Stimulated activated naive CD4-positive, alpha-beta T cell (primary cell): Measurements from ENCODE around the gene KSR1.

Source experiments
- DNase-seq, 6 experiments: peaks; one replicate each; lab custom pipeline; 2025; lab: John Stamatoyannopoulos, UW

The KSR1 gene

DNA sequence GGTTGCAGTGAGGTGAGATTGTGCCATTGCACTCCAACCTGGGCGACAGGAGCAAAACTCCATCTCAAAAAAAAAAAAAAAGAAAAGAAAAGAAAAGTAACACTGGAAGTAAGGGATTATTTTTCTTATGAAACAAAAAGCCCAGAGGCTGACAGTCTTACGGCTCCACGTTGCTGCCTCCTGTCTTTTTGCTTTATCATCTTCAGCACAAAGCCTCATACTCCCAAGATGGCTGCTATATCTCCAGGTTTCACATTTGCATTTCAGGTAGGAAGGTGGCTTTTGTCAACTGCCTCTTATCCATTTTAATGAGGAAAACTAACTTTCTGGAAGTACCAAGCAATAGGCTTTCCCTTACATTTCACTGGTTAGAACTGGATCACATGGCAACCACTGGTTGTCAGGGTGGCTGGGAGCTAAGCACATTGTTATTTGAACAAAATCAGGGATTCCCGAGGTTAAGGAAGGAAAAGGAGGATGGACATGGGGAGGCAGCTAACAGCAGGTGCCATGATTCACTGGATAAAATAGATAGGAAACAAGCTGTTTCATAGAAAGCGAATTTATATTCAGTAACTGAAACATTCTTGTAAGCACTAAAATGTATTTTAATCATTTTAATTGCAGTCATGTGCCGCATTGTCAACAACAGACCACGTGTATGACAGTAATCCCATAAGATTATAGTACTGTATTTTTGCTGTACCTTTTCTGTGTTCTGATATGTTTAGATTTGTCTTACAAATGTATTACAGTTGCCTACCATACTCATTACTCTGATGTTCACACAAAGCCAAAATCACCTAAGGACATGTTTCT lies 58.6 kb downstream of the KSR1 start:
- no peak for DNase-seq

DNA sequence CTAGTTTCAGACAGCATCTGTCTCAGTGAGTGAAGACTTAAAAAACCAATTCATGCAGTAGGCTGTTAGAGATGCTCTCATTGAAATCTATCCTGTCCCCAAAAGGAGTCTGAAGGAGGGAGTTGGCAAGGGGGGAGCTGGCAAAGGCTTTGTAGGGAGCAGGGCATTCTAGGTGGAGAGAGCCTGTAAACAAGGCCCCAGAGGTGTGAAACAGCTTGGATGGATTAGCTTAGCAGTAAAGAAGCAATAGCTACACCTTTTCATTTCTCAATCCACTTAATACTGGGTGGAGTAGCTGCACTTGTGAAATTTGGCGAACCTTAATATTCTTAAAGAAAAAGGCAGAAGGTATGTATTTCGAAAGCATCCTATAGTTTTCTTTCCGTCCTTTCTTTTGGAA lies 61.8 kb downstream of the KSR1 start:
- no peak for DNase-seq

DNA sequence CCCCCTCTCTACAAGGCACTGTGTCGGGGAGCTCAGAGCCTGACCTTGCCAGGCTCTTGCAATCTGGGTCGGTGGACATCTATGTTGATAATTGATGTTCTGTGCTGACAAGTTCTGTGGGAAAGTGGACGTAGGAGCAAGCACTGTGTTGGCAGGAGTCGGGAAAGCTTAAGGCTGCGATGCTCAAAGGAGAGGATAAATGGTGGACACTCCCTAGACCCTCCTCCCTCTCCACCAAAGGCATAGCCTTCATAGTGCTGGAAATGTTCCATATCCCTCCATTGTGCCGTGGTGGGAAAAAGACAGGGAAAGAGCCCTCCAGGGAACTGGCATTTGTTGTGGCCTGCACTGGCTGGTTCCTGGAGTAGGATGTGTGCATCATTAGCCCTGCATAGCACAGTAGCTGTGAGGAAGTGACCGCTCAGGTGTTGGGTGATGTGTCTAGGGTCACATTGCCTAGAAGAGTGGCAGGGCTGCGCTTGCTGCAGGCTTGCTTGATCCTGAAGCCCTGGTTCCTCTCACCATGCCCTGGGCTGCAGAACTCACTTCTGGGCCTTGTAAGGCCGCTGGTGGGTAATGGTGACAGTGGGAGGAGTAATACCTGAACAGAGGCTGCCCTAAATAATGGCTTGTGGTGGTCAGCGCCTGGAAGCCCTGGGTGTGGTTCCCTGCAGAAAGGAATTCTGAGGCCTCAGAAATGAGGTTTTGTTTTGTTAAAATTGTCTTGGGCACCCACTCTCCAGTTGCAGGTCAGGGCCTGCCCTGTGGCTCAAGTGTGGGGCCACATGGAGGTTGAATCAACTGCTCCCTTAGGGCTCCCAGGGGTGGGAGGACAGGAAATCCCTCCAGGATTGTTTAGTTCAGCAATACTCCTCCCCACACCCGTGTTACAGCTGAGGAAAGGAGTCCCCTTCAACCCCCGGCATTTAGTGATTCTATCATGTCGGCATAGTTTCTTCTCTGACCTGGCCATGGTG lies 62.6 kb downstream of the KSR1 start:
- no peak for DNase-seq

DNA sequence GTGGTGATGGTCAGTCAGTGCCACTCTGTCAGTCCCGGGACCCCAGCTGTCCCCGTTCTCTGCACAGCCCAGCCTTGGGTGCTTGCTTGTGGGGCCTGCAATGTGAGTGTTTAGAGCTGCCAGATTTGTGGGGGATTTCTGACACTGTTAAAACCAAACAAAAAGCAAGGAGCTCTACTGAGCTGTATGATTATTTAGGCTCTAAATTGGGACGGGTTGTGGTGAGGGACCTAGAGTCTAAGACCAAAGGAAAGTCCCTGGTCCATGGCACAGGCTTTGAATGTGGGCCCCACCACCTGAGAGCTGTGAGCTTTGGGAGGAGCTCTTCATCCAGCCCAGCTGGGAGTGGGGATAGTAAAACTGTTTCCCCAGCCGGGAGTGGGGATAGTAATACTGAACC lies 63.3 kb downstream of the KSR1 start:
- no peak for DNase-seq

DNA sequence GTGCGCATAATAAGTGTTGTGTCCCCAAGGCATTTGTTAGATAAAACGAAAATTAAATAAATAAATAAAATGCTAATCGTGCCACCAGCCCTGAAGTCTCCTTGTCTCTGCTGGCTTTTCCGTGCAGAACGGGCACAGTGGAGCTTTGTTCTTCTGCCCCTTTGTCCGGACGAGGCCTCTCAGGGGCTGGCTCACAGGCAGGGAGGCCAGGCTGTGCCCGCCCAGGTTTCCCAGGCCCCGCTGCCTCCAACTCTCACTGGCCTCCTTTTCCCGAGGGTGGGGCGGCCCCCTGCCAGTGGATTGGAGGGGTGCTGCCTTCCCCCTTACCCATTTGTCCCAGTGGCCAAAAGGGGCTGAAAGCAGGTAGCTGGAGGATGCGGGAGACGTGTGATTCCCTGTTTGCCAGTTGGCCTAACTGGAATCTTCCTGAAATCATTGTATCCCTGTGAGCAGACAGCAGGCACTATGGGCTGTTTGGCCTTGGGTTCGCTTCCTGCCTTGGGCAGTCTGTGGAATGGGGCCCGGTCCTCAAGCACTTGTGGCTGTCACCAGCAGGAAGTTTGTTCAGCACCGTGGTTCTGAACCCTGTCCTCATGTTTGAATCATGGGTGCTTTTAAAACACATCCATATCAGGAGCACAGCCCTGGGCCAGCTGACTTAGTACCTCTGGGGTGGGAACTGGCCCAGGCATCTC lies 64.4 kb downstream of the KSR1 start:
- no peak for DNase-seq

DNA sequence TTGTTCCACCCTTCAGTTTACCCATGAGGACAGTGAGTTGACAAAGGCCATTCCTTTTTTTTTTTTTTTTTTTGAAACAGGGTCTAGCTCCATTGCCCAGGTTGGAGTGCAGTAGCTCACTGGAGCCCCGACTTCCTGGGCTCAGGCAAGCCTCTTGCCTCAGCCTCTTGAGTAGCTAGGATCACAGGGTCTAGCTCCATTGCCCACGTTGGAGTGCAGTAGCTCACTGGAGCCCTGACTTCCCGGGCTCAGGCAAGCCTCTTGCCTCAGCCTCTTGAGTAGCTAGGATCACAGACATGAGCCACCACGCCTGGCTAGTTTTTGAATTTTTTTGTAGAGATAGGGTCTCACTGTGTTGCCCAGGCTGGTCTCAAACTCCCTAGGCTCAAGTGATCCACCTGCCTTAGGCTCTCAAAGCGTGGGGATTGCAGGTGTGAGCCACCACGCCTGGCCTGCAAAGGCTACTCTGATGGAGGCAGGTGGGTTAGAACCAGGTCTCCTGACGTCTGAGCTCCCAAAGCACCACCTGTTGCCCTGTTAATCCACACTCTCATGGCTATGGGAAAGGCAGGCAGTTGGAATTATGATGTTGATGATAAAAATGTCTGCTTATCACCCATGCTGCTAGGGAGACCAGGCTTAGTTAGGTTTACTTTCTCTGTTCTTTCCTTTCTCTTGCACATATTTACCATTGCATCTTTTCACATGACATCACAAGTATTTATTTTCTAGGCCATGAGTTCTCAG lies 65.2 kb downstream of the KSR1 start:
- DNase-seq: no peak

DNA sequence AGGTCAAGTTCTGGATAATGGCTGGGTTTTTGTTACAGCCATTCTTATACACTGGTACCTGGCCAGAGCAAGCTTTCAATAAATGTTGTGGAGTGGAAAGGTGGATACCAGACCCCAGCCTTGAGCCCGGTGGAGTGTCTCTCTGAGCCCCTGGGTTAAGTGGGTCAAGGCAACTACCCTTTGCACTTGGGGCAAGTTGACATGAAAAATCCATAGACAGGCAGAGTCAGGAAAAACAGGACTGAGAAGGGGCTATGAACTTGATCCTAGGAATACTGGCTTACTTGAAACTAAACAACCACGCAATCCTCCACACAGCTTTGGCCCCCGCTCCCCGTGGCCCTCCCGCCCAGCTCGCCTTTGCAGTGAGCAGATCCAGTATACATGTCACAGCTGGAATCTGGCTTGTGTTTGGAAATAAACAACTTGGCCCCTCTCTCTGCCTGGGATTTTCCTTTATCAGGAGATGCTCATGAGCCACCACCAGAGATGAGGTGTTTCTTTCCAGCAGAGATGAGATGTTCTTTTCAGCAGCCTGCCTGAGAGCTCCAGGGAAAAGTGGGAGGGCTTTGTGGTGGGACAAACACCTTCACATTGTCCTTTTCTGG lies 65.9 kb downstream of the KSR1 start:
- no peak for DNase-seq

DNA sequence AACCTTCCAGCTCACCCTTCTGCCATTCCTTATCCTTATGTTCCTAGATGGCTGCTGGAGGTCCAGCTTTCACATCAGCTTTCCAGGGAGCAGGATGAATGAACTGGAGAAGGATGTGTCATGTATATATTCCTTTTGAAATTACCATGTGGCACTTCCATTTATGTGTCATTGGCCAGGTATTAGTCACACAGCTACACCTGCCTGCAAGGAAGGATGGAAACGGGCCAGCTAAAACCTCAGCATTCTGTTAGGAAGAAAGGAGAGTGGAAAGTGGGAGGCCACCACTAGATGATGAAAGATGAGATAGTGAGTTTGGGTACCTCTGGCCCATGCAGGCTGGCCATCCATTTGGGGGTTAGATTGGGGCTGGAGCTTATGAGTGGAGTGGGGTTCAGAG lies 67.5 kb downstream of the KSR1 start:
- DNase-seq: no peak

DNA sequence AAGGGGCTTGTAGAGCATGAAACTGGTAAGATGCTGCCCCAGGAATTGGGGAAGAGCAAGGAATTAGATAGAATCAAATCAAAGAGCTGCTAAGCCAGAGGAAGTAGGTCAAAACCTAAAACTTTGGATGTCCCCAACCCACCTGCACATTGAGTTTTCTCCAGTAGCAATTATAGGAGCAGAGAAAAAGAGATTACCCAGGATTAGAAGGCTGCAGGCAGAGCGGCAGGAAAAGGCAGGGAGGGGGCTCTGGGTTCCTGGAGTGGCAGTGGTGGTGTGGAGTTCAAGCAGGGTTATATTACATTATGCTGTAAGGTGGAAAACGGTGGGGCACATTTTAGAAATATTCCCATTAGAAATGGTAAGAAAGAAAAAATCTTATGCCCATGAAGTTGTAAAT lies 68.3 kb downstream of the KSR1 start:
- no peak for DNase-seq

DNA sequence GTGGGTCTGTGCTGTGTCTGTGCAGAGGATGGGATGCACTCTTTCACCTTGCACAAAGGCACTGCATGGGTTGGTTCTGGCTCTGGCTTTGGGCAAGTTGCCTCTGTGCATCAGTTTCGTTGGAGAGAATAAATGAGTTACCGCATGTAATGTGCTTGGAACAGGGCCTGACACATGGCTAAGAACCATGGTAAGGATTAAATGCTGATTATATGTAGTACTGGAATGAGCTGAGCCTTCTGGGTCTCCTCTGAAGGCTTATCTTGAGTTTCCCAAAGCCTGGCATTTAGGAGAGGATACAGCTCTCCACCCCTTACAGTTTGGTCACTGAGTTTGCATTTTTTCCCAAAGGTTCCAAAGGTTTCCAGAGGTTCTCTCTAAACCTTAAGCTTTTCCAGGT lies 69.1 kb downstream of the KSR1 start:
- DNase-seq: no peak

DNA sequence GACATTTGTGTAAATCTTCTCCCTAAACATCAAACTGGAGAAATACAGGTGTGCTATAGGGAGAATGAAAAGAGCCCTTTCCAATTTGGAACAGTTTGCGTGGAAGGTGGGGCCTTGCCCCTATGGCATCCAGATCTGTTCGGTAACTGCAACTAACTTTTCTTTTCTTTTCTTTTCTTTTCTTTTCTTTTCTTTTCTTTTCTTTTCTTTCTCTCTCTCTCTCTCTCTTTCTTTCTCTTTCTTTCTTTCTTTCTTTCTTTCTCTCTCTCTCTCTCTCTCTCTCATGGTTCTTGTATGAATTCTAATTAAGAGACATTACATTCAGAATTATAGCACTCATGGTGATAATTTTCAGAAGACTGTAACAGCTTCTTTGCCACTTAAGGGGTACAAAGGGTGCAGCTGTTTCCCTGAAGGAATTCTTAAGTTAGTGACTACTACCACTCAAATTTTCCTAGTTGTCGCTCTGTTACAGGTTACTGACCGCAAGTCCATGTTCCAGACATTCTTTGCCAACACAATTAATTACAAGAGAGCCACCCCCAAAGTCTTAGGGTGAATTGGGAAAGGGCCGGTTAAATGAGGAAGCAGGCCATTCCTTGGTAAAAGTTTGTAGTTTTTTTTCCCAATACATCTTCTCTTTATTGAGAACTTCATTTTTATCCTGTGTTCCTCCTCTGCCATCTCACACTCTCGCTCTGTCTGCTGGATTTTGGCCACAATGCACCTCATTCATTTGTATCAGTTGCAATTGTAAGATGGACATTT lies 69.8 kb downstream of the KSR1 start:
- DNase-seq: no peak

DNA sequence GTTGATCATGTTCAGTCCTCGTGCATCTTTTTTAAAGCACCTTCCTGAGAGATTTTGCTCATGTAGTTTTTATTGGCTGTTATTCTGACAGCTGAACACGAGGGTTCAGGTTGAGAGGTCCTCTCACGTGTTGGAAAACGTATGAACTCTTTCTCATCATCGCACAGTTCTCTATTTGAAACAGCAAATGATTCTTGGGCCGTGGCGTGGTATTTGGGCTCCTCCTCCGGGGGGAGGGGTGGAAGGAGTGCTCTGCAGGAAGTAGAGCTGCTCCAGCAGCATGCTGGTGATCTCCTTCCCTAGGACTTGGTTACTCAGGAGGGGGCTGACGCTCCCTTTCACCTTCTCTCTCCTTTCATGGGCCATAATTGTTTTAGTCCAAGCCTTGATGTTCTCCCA lies 70.4 kb downstream of the KSR1 start:
- no peak for DNase-seq

DNA sequence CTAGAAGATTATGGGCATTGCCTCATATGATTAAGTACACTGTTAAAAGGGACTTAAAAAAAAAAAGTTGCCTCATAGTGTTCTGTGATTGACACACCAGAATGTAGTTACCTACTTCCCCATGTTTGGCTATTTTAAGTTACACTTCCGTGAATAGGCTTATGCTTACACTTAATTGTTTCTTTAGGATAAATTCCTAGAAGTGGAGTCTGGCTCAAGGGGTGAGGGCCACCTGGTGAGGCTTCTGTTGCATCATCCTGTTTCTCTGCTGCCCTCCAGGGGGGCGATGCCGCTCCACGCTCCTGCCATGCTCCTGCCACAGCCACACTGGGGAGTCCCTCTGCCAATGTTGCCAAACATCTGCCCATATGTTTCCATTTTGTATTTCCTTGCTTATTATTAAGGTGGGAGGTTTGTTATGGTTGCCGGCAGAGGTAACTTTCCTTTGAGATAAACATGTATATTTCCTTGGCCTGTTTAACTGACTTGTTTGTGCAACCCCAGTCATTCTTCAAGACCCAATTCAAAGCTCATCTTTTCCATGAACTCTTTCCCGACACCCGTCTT lies 73.1 kb downstream of the KSR1 start:
- DNase-seq: no peak

DNA sequence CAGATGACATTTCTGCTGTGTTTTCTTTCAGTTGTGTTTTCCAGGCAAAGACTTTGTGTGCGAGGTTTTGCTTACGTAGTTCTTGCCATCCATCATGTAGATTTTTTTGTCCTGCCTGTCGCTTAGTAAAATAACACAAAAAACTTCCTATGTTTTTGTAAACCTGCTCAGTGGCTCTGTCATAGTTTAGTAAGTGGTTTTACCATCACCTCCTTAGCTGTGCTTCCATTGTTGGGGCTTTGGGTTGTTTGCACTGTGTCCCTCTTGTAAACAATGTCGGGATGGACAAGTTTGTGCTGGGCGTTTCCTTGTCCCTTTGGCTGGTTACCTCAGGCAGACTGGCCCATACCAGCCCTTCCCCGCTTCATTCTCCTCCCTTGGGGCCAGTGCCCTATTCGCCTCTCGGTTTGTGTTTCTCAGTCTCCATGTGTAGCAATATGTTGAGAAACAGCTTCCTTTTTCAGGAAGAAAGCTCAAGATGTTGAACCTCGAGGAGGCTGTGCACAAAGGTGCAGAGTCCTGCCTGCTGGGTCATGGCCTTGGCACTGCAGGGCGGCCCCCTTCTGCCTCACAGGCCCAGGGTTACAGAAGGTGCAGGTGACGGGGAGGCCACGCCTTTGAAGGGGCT lies 74.6 kb downstream of the KSR1 start:
- no peak for DNase-seq

DNA sequence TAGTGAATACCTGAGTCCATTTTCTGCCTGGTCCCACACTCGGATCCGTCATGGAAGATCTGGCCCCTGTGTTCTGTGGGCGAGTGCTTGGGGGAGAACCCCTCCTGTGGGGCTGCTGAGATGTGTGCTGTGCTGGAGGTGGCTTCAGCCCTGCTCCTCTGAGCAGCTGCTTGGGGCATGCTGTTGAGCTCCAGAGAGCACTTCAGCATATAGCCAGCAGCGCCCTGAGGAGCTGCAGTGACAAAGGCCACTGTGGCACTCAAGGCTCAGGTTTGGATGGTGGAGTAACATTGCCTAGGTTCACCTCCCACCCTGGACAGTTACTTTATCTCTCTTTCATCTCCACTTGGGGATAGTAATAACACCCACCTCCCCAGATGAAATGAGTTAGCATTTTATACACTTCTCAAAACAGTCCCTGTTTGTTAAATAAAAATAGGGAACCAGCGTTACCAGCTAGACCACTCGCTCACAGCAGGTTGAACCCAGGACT lies 75.3 kb downstream of the KSR1 start:
- no peak for DNase-seq

DNA sequence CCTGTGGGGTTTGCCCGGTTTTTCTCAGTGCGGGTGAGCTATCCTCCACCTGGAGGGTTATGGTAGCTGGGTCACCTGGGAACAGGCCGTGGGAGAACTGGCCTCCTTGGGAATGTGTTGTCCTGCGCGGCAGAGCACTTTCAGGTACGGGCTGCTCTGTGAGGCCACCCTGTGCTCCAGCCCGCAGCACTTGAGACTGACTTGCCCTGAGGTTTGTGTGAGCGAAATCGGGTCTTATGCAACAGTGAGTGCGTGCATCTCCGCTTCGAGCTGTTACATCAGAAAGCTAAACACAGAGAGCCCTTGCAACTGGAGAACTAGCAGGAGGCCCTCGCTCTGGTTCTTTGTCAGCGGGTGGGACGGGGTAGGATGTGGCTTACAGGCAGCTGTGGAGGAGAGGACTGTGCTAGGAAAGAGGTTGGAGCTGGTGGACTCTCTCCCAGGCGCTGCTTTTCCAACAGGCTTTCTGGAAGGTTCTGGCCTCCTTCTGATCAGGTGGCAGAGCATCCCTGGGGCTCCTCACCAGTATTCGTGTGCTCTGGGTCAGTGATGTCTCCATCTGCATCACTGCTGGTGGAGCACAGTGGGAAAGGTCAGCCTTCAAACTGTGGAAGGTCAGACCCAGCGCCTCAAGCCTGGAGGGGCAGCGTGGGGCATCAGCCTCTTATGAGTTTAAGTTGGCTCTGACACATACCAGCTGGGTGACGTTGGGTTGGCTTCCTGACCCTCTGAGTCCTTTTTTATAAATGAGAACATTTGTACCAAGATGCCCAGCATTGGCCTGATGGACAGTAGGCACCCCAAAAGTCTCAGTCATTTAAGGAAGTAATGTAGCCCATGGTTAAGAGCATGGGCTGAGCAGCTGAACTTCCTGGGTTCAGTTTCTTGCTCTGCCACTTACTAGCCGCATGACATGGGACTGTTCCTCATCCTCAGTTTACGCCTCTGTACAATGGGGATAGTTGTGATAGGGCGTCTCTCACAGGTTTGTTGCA lies 76.3 kb downstream of the KSR1 start:
- DNase-seq: no peak

DNA sequence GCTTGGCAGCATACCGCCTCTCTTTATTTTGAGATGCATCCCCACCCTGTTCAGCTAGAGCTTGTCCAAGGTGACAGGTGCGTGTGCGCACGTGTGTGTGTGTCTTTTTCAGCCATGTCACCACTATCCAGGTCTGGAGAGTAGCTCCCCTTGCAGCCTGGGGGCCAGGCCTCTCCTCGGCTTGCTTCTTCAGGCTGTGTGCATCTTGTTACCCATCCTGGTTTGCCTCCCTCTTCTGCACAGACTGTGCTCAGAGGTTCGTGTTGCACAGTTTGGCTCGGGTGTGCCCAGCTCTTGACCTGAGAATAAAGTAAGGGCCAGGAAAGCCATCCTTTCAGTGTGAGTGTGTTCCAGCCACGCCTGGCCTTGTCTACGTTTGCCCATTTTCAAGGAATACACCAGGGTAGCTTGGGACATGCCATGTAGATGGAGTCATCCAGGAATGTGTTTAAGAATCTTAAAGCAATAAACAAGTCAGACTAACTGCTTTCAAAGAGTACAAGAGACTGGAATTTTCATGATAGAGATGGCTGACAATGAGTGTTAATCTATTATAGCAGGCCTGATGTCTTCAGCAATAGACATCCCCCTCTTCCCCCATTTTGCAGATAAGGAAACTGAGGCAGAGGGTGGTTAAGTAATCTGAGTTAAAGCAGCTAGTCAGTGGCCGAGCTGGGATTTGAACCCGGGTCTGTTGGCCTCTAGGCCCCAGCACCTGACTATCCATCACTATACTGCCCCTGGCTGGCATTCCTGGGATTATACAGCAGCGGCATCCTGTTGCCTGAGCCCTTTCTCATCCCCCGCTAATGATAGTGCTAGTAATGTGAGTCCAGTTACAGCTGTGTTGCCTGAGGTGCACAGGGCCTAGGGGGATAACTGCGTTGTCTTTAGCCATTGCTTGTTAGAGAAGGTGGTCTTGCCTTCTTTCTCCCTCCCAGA lies 77.9 kb downstream of the KSR1 start:
- no peak for DNase-seq
